ENCODE data around the gene DNAH1. TPM values are rescaled to one million over a fixed set of nuclear protein-coding genes. Genes with fewer than 3 reads are reported as not detected.

DNAH1 gene
- total and polyA plus RNA-seq, 2 experiments from 2014 or later, result 0.81 to 1.8 TPM

GRCh38 chr3:52290596-52291507, 25.3 kb upstream of the DNAH1 start (continued):
- no peak for TF ChIP-seq REST (IDR thresholded peaks at IDR 0.05; ENCODE audit: unreplicated experiment)
- no peak for TF ChIP-seq JUNB (IDR thresholded peaks at IDR 0.05; ENCODE audit: unreplicated experiment)
- TF ChIP-seq EZH2phosphoT487 (IDR thresholded peaks at IDR 0.05; ENCODE audit: unreplicated experiment), result no peak
- no peak for TF ChIP-seq CTCF (conservative IDR thresholded peaks at IDR 0.05; ENCODE audit: low read depth in 2 of 2)

GRCh38 chr3:52291508-52292181, 24.5 kb upstream of the DNAH1 start:
- no peaks in the 10 kb centered on the region for H3K9me2 ChIP-seq (ENCODE audit: insufficient read depth)
- peak; percentile 62 to 85 for TF ChIP-seq CTCF (conservative IDR thresholded peaks at IDR 0.05; ENCODE audit: low read depth in 2 of 2)
- no peak for TF ChIP-seq NANOG (IDR thresholded peaks at IDR 0.05; ENCODE audit: borderline replicate concordance)

More at GRCh38 chr3:52291508-52292181, 24.5 kb upstream of the DNAH1 start:
- peaks cover 8% of the 10 kb centered on the region for H3K4me1 Mint-ChIP-seq
- no peak overlapping the region for H3K27ac ChIP-seq (ENCODE audit: low read depth)
- no peak overlapping the region for H2AFZ ChIP-seq
- no peak overlapping the region for H3K4me3 Mint-ChIP-seq
- no peak overlapping the region for H3K4me3 ChIP-seq
- peak; percentile 65 for DNase-seq (ENCODE audit: low spot score)
- H3K4me1 ChIP-seq (ENCODE audit: insufficient read depth), result peaks cover 11% of the 10 kb centered on the region; the same call in 1 of the 2 replicates
- no peaks in the 10 kb centered on the region; the same call in 1 of the 2 replicates for H4K20me1 ChIP-seq (replicated peaks; ENCODE audit: insufficient read depth)
- peaks cover 7% of the 10 kb centered on the region for H3F3A ChIP-seq (replicated peaks; ENCODE audit: low read depth)
- H3K9me3 Mint-ChIP-seq, result no peaks in the 10 kb centered on the region
- H3K27me3 ChIP-seq (ENCODE audit: insufficient read depth), result no peaks in the 10 kb centered on the region
- peaks cover 7% of the 10 kb centered on the region for H3K27me3 Mint-ChIP-seq (ENCODE audit: insufficient read depth, low read depth, poor library complexity)
- peak; percentile 35 for ATAC-seq
- H3K36me3 Mint-ChIP-seq (ENCODE audit: low read depth), result no peaks in the 10 kb centered on the region; the same call in 2 of the 3 replicates
- peaks cover 6% of the 10 kb centered on the region; the same call in 1 of the 2 replicates for H3K79me2 ChIP-seq (replicated peaks; ENCODE audit: insufficient read depth)
- no peak overlapping the region for H3K4me2 ChIP-seq
- no peaks in the 10 kb centered on the region for H3K36me3 ChIP-seq (ENCODE audit: insufficient read depth)
- H3K27ac Mint-ChIP-seq, result no peak overlapping the region; the same call in 1 of the 2 replicates

All from GM23338 (cell line).